B cell (primary cell): ENCODE data around the gene NAT8.
"Not testable (repeated sequence)": the region's sequence is repeated elsewhere in the genome, so short reads cannot be mapped to it uniquely, and the experiment has no call there.

ENCODE experiments used
- EZH2 ChIP-seq: IDR thresholded peaks from 2 replicates; pipeline ENCODE4 v1.6.1; 2012; ENCODE audit warnings: borderline replicate concordance, low read depth, mild to moderate bottlenecking, moderate library complexity, low read length; ENCODE audit not compliant: insufficient read depth, poor library complexity, severe bottlenecking
- TF ChIP-seq, protein P1 (sequence below): fragments of 200-600 bp; IDR thresholded peaks from one replicate; pipeline ENCODE4 v1.8.0; 2022; ENCODE audit warnings: antibody characterized with exemption, mild to moderate bottlenecking

DNA sequence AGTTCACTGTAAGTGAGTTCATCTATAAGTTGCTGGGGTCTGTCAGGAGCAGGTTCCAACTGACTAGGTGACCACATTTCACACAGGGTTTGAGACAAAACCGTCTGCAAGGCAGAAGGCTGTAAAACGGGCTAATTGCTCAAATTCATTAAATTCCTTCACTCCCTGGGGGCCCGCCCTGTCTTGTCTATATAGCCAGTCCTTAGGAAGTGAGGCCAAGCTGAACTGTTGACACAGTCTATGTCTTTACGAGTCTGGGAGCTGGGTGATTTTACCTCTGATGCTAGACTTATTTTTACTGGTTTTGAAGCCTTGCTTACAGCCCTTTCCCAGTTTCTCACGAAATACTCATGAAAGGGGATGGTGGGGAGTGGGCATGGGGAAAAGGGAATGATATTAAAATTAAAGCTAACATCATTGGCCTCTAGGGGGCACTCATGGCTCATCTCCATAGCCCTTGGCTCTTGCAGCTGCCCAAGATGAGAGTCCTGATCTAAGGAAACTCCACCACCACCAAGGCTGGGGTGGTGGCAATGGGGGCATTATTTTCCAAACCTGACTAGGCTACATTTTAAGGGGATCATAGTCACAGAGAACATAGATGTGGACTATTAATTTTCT is 37.8 kb upstream of the NAT8 start:
- TF ChIP-seq, protein P1, sequence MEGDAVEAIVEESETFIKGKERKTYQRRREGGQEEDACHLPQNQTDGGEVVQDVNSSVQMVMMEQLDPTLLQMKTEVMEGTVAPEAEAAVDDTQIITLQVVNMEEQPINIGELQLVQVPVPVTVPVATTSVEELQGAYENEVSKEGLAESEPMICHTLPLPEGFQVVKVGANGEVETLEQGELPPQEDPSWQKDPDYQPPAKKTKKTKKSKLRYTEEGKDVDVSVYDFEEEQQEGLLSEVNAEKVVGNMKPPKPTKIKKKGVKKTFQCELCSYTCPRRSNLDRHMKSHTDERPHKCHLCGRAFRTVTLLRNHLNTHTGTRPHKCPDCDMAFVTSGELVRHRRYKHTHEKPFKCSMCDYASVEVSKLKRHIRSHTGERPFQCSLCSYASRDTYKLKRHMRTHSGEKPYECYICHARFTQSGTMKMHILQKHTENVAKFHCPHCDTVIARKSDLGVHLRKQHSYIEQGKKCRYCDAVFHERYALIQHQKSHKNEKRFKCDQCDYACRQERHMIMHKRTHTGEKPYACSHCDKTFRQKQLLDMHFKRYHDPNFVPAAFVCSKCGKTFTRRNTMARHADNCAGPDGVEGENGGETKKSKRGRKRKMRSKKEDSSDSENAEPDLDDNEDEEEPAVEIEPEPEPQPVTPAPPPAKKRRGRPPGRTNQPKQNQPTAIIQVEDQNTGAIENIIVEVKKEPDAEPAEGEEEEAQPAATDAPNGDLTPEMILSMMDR, result peak; percentile 8
- not testable (repeated sequence) for TF ChIP-seq EZH2
